GM13976 (cell line): ENCODE data around the gene IDH3A.

ENCODE experiments used
- DNase-seq: peaks from one replicate; pipeline ENCODE4 v3.0.0; 2012; ENCODE audit warnings: low spot score
- in situ Hi-C: fragments of 300-500 bp; cut with MboI; formaldehyde crosslinking; loops from one replicate; pipeline ENCODE4 v1.12.0; 2022; ENCODE audit warnings: low sequenced_read_pairs, mixed read lengths, inconsistent platforms; ENCODE audit not compliant: unreplicated experiment
- TF ChIP-seq, protein P1 (sequence below): IDR thresholded peaks from 2 replicates; pipeline ENCODE4 v1.5.1; 2012; ENCODE audit warnings: borderline replicate concordance, mild to moderate bottlenecking; ENCODE audit not compliant: insufficient read depth; ENCODE audit errors: extremely low read depth, missing control alignments, control extremely low read depth

IDH3A gene

GRCh38 chr15:78209646-78210348, 60.6 kb downstream of the IDH3A start:
- no peak for DNase-seq
- in situ Hi-C loops = no loop called here
- TF ChIP-seq, protein P1, sequence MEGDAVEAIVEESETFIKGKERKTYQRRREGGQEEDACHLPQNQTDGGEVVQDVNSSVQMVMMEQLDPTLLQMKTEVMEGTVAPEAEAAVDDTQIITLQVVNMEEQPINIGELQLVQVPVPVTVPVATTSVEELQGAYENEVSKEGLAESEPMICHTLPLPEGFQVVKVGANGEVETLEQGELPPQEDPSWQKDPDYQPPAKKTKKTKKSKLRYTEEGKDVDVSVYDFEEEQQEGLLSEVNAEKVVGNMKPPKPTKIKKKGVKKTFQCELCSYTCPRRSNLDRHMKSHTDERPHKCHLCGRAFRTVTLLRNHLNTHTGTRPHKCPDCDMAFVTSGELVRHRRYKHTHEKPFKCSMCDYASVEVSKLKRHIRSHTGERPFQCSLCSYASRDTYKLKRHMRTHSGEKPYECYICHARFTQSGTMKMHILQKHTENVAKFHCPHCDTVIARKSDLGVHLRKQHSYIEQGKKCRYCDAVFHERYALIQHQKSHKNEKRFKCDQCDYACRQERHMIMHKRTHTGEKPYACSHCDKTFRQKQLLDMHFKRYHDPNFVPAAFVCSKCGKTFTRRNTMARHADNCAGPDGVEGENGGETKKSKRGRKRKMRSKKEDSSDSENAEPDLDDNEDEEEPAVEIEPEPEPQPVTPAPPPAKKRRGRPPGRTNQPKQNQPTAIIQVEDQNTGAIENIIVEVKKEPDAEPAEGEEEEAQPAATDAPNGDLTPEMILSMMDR = no peak

GRCh38 chr15:78210349-78210717, 61.2 kb downstream of the IDH3A start:
- TF ChIP-seq, protein P1 = no peak
- in situ Hi-C loops = no loop called here

DNA sequence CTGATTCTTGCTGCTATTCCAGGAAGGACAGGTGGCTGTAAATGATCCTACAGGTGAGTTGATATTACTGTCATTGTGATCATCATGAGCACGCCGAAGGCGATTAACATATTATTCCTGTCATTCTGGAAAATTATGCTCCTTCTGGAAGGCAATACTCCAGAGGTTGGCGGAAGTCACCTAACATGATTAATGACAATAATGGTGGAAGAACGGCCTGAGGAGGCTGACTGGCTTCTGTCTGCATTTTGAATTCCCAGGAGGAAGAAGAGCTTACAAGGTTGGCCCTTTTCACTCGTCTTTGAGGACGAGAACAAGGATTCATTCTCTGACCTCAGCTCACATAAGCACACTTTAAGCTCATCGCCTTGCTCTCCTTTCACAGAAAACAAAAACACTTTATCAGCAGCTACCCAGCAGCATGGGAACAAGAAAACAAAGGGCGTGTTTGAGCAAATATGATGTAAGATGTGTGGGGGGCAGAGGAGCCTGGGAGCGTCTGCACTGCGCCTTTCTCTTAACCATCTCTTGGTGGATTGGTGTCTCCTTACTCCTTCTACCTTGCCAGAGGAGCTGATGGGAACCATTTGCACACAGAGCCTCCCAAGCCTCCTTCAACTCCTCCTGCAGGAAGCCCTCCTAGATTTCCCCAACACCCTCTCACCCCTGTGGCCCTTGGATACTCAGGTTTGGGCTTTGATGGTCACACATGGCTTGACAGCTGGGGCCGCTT, 62.2 kb downstream of the IDH3A start:
- DNase-seq = no peak
- in situ Hi-C loops = no loop called here
- TF ChIP-seq, protein P1 = no peak

More at GRCh38 chr15:78210349-78210717, 61.2 kb downstream of the IDH3A start:
- no peak for DNase-seq

DNA sequence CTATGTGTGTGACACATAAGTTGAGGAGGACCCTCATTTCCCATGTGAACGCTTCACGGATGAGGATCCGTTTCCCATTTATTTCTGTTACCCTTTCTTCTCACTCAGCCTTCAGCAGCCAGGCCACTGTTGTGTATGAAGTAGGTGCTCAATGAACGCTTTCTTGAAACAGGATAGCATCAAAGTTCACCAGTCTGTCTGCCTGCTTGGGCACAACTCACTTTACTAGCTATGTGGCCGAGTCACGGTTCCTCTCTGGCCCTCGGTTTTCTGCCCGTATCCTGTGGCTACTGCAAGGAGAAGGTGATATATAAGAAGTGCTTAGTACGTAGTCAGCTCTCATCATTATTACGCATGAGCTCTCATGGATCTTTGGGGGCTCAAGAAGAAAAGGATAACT, 62.8 kb downstream of the IDH3A start:
- in situ Hi-C loops = no loop called here
- TF ChIP-seq, protein P1 = no peak
- DNase-seq = no peak

GRCh38 chr15:78212546-78213424, 63.6 kb downstream of the IDH3A start:
- no peak for DNase-seq
- in situ Hi-C loops = no loop called here
- TF ChIP-seq, protein P1 = no peak

GRCh38 chr15:78213425-78213750, 64.2 kb downstream of the IDH3A start:
- in situ Hi-C loops = no loop called here
- TF ChIP-seq, protein P1 = no peak
- no peak for DNase-seq
